Measurements from ENCODE around the gene TFEC. TPM values are rescaled to one million over a fixed set of nuclear protein-coding genes. Genes with fewer than 3 reads are reported as not detected.

The TFEC gene
- total and polyA plus RNA-seq, 4 donors = 1.4 to 6.6 (median 2.4) TPM

DNA sequence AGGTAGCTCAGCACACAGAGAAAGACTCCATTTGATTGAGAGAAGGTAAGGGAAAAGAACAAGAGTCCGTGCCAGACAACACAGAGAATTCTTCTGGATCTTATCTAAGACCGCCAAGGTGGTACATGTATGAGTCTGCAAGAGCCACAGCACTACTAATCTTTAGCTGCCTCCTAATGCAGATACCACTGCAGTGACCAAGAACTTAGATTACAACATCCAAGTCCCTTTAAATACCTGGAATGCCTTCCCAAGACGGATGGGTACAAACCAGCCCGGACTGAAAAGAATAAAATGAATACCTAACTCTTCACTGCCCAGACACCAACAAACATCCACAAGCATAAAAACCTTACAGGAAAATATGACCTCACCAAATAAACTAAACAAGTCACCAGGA, 33.3 kb downstream of the TFEC start:
- no peaks in the 10 kb centered on the region for H3K36me3 ChIP-seq (ENCODE audit: control insufficient read depth, insufficient read depth, low read length)
- H3K9me3 ChIP-seq (ENCODE audit: control insufficient read depth, insufficient read depth, low read length) = no peaks in the 10 kb centered on the region
- 96% methylated on average over 3 of the region's 4 CpGs for WGBS (ENCODE audit: insufficient coverage)
- no peaks in the 10 kb centered on the region for H3K4me1 ChIP-seq (ENCODE audit: control insufficient read depth, insufficient read depth, low read length)
- no peak for DNase-seq (ENCODE audit: low read depth in 4 of 6, low spot score in 6 of 6)
- H3K27me3 ChIP-seq (ENCODE audit: control insufficient read depth, insufficient read depth, low read length) = no peaks in the 10 kb centered on the region
- no peak overlapping the region for H3K4me3 ChIP-seq (ENCODE audit: low read depth, low read length)
- no peak overlapping the region for H3K27ac ChIP-seq (ENCODE audit: low read depth, low read length)

DNA sequence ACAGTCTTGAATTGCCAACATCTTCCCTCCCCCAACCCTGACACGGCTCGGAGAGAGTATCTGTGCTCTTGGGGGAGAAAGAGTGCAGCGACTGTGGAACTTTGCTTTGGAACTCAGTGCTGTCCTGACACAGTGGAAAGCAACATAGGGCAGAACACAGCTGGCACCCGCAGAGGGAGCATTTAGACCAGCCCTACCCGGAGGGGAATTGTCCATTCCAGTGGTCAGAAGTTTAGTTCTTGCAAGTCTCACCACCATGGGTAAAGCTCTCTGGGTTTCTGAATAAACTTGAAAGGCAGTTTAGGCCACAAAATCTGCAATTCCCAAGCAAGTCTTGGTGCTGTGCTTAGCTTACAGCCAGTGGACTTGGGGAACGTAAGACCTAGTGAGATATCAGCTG, 34.9 kb downstream of the TFEC start:
- Histone ChIP-seq H3K27ac (ENCODE audit: low read depth, low read length) (no peak overlapping the region), H3K4me3 (ENCODE audit: low read depth, low read length) (no peak overlapping the region), H3K9me3 (ENCODE audit: control insufficient read depth, insufficient read depth, low read length) (no peaks in the 10 kb centered on the region), H3K27me3 (ENCODE audit: control insufficient read depth, insufficient read depth, low read length) (no peaks in the 10 kb centered on the region), H3K4me1 (ENCODE audit: control insufficient read depth, insufficient read depth, low read length) (no peaks in the 10 kb centered on the region), H3K36me3 (ENCODE audit: control insufficient read depth, insufficient read depth, low read length) (no peaks in the 10 kb centered on the region)
- WGBS (ENCODE audit: insufficient coverage) = 90% methylated on average over 3 of the region's 6 CpGs
- DNase-seq (ENCODE audit: low read depth in 4 of 6, low spot score in 6 of 6) = no peak

DNA sequence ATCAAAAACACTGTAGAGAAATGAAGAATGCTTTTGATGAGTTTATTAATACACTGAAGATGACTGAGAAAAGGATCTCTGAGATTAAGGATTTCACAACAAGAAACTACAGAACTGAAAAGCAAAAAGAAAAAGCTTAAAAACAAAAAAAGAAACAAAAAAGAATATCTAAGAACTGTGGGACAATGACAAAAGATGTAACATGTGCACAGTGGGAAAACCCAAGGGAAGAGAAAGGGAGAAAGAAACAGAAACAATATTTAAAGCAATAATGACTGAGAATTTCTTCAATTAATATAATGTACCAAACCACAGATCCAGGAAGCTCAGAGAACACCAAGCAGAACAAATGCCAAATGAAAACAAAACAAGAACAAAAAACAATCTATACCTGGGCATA, 42.2 kb downstream of the TFEC start:
- H3K9me3 ChIP-seq (ENCODE audit: control insufficient read depth, insufficient read depth, low read length) = no peaks in the 10 kb centered on the region
- no peaks in the 10 kb centered on the region for H3K36me3 ChIP-seq (ENCODE audit: control insufficient read depth, insufficient read depth, low read length)
- no peak overlapping the region for H3K27ac ChIP-seq (ENCODE audit: low read depth, low read length)

DNA sequence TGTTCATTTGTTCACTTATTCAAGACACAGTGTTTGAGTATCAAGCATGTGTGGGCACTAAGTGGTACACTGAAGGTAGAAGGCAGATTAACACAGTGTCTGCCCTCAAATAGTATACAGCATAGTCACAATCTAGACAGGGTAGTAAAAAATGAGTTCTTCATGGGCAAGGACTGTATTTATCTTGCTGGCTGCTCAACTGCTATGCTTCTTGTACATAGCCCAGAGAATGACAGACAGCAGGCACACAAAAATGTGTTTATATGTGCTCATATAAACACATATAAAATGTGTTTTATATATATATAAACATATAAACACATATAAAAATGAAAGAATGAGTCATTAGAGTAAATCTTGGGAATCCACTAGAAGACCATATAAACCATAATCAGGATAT, 43.1 kb downstream of the TFEC start:
- Histone ChIP-seq H3K4me3 (ENCODE audit: low read depth, low read length) (no peak overlapping the region), H3K4me1 (ENCODE audit: control insufficient read depth, insufficient read depth, low read length) (no peaks in the 10 kb centered on the region), H3K27me3 (ENCODE audit: control insufficient read depth, insufficient read depth, low read length) (no peaks in the 10 kb centered on the region), H3K27ac (ENCODE audit: low read depth, low read length) (no peak overlapping the region), H3K9me3 (ENCODE audit: control insufficient read depth, insufficient read depth, low read length) (no peaks in the 10 kb centered on the region), H3K36me3 (ENCODE audit: control insufficient read depth, insufficient read depth, low read length) (no peaks in the 10 kb centered on the region)
- DNase-seq (ENCODE audit: low read depth in 4 of 6, low spot score in 6 of 6) = no peak

More for the DNA sequence above, 42.2 kb downstream of the TFEC start:
- Histone ChIP-seq H3K4me3 (ENCODE audit: low read depth, low read length) (no peak overlapping the region), H3K27me3 (ENCODE audit: control insufficient read depth, insufficient read depth, low read length) (no peaks in the 10 kb centered on the region), H3K4me1 (ENCODE audit: control insufficient read depth, insufficient read depth, low read length) (no peaks in the 10 kb centered on the region)
- no peak for DNase-seq (ENCODE audit: low read depth in 4 of 6, low spot score in 6 of 6)

DNA sequence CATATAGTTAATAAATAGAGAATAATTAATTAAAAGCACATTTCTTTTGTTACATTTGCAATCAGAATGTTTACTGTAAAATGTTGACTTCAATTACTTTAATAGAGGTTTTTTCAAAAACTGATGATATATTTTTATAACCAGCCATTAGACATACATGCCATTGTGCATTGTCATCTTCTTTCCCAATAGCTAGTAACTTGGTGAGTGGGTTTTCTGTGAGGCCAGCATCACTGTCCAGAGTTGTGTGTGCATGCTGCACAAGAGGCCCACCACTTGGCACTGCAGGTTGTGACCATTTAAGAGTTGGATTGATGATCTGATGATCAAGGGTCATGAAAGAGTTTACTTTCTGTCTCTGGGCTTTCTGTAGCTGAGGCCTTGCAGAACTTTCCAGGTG, 46.5 kb downstream of the TFEC start:
- Histone ChIP-seq H3K9me3 (ENCODE audit: control insufficient read depth, insufficient read depth, low read length) (no peaks in the 10 kb centered on the region), H3K36me3 (ENCODE audit: control insufficient read depth, insufficient read depth, low read length) (no peaks in the 10 kb centered on the region), H3K4me1 (ENCODE audit: control insufficient read depth, insufficient read depth, low read length) (no peaks in the 10 kb centered on the region), H3K27ac (ENCODE audit: low read depth, low read length) (no peak overlapping the region), H3K4me3 (ENCODE audit: low read depth, low read length) (no peak overlapping the region), H3K27me3 (ENCODE audit: control insufficient read depth, insufficient read depth, low read length) (no peaks in the 10 kb centered on the region)
- no peak for DNase-seq (ENCODE audit: low read depth in 4 of 6, low spot score in 6 of 6)

DNA sequence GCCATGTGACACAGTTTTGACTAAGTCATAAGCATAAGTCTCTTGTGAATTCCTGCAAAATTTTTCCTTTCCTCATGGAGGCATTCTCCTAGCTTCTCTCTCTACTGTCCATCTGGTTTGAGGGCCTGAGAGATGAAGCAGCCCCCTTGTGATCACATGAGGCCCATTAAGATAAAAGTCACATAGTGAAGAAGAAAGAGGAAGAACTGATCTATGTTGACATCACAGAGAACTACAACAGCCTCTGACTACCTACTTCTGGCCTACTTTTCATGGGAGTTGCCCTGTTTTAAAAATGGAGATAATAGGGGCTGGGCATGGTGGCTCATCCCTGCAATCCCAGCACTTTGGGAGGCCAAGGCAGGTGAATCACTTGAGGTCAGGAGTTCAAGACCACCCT, 50.4 kb downstream of the TFEC start:
- Histone ChIP-seq H3K4me1 (ENCODE audit: control insufficient read depth, insufficient read depth, low read length) (no peaks in the 10 kb centered on the region), H3K36me3 (ENCODE audit: control insufficient read depth, insufficient read depth, low read length) (no peaks in the 10 kb centered on the region), H3K9me3 (ENCODE audit: control insufficient read depth, insufficient read depth, low read length) (no peaks in the 10 kb centered on the region), H3K27ac (ENCODE audit: low read depth, low read length) (no peak overlapping the region), H3K27me3 (ENCODE audit: control insufficient read depth, insufficient read depth, low read length) (no peaks in the 10 kb centered on the region), H3K4me3 (ENCODE audit: low read depth, low read length) (no peak overlapping the region)
- no peak for DNase-seq (ENCODE audit: low read depth in 4 of 6, low spot score in 6 of 6)

DNA sequence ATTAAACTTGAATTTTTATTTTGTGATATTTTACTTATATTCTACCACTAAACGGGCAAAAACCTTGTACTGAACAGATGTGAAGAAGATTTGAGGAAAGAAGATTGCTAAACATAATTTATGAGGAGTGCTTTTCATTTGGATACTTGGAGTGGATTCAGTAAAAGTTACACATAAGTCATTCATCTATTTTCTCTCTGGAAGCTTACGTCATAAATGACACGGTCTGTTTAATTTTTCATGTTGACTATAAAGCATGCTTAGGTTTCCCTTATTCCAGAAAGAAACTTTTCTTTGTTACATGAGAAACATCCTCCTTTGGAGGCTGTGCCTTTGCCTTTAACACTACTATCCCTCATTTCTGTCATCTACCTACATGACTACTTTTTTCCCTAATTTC, 53.9 kb downstream of the TFEC start:
- Histone ChIP-seq H3K27me3 (ENCODE audit: control insufficient read depth, insufficient read depth, low read length) (no peaks in the 10 kb centered on the region), H3K27ac (ENCODE audit: low read depth, low read length) (no peak overlapping the region), H3K4me1 (ENCODE audit: control insufficient read depth, insufficient read depth, low read length) (no peaks in the 10 kb centered on the region), H3K4me3 (ENCODE audit: low read depth, low read length) (no peak overlapping the region), H3K9me3 (ENCODE audit: control insufficient read depth, insufficient read depth, low read length) (no peaks in the 10 kb centered on the region), H3K36me3 (ENCODE audit: control insufficient read depth, insufficient read depth, low read length) (no peaks in the 10 kb centered on the region)
- no peak for DNase-seq (ENCODE audit: low read depth in 4 of 6, low spot score in 6 of 6)
- no CpG with 5 or more reads among the region's 3 CpGs for WGBS (ENCODE audit: insufficient coverage)

DNA sequence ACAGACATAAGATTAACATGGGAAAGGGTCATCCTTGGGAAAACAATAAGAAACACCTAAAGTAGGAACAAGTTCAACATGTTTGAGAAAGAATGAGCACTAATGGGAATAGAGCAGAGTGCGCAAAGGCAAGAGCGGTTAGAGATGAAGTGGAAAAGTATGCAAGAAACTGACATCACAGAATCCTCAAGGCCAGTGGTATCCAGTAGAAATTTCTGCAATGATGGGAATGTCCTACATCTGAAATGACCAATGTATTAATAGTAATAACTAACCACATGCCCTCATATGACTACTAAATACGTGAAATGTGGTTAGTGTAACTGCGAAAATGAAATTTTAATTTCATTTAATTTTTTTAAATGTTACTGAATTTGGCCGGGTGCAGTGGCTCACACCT, 54.8 kb downstream of the TFEC start:
- H3K4me1 ChIP-seq (ENCODE audit: control insufficient read depth, insufficient read depth, low read length) = no peaks in the 10 kb centered on the region
- no peaks in the 10 kb centered on the region for H3K9me3 ChIP-seq (ENCODE audit: control insufficient read depth, insufficient read depth, low read length)
- no peaks in the 10 kb centered on the region for H3K36me3 ChIP-seq (ENCODE audit: control insufficient read depth, insufficient read depth, low read length)
- no peak overlapping the region for H3K27ac ChIP-seq (ENCODE audit: low read depth, low read length)
- no peak overlapping the region for H3K4me3 ChIP-seq (ENCODE audit: low read depth, low read length)
- no peaks in the 10 kb centered on the region for H3K27me3 ChIP-seq (ENCODE audit: control insufficient read depth, insufficient read depth, low read length)
- no peak for DNase-seq (ENCODE audit: low read depth in 4 of 6, low spot score in 6 of 6)
- 80% methylated on average over 2 of the region's 5 CpGs for WGBS (ENCODE audit: insufficient coverage)

DNA sequence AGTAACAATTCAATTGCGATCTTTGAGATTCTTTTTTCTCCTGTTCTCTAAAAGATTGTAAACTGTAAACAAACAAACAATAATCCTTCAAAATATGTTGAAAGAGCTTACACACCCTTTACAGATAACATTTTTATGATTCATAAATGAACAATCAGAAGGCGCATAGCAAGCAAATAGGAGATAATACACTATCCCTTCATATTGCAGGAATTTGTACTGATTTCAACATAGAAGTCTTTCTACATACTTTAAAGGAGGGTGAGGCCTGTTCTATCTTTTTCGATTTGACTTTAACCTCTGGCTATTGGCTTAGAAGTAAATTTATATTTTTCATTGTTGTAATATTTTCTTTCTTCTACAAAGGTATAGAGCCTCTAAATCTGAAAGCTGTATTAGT, 57.2 kb downstream of the TFEC start:
- Histone ChIP-seq H3K4me3 (ENCODE audit: low read depth, low read length) (no peak overlapping the region), H3K4me1 (ENCODE audit: control insufficient read depth, insufficient read depth, low read length) (no peaks in the 10 kb centered on the region), H3K27ac (ENCODE audit: low read depth, low read length) (no peak overlapping the region), H3K27me3 (ENCODE audit: control insufficient read depth, insufficient read depth, low read length) (no peaks in the 10 kb centered on the region), H3K9me3 (ENCODE audit: control insufficient read depth, insufficient read depth, low read length) (no peaks in the 10 kb centered on the region), H3K36me3 (ENCODE audit: control insufficient read depth, insufficient read depth, low read length) (no peaks in the 10 kb centered on the region)
- WGBS (ENCODE audit: insufficient coverage) = no CpG with 5 or more reads among the region's 3 CpGs
- DNase-seq (ENCODE audit: low read depth in 4 of 6, low spot score in 6 of 6) = no peak

DNA sequence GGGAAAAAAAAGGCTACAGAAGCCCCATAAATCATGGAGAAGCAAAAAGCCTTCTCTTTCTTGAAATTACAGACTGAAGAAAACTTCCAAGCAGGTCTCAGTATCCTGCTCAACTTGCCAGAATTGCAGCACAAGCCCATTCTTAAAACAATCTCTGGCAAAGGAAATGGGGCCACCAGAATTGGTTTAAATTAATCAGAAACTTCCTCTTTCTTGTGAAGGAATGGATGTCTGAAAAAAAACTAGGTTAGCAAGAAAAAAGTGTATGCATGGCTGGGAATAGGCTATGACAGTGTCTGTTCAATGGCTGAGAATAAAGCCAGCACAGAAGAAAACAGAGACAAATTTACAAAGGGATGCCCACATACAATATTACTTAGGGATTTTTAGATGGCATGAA, 59.1 kb downstream of the TFEC start:
- H3K27me3 ChIP-seq (ENCODE audit: control insufficient read depth, insufficient read depth, low read length) = no peaks in the 10 kb centered on the region

DNA sequence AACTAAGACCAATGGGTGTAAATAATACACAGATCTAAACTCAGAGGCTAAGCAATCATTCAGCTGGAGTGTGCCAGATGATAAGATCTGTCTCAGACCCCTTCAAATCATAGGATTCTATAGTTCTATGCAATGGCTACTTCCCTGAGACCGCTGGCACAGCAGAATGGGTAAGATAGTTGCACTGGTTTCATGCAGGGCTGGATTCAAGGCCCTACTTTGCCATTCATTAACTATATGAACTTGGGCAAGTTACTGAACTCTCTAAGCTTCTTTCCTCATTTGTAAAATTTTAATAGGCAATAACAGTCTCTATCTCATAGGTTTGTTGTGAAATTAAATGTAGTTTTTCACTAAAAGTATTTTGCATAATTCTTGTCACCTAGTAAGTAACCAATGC, 62.0 kb downstream of the TFEC start:
- no peaks in the 10 kb centered on the region for H3K27me3 ChIP-seq (ENCODE audit: control insufficient read depth, insufficient read depth, low read length)
- no peaks in the 10 kb centered on the region for H3K4me1 ChIP-seq (ENCODE audit: control insufficient read depth, insufficient read depth, low read length)
- H3K9me3 ChIP-seq (ENCODE audit: control insufficient read depth, insufficient read depth, low read length) = no peaks in the 10 kb centered on the region
- no CpG with 5 or more reads among the region's 1 CpG for WGBS (ENCODE audit: insufficient coverage)
- no peak overlapping the region for H3K27ac ChIP-seq (ENCODE audit: low read depth, low read length)
- DNase-seq (ENCODE audit: low read depth in 4 of 6, low spot score in 6 of 6) = no peak
- H3K36me3 ChIP-seq (ENCODE audit: control insufficient read depth, insufficient read depth, low read length) = no peaks in the 10 kb centered on the region
- H3K4me3 ChIP-seq (ENCODE audit: low read depth, low read length) = no peak overlapping the region

More for the DNA sequence above, 59.1 kb downstream of the TFEC start:
- Histone ChIP-seq H3K36me3 (ENCODE audit: control insufficient read depth, insufficient read depth, low read length) (no peaks in the 10 kb centered on the region), H3K9me3 (ENCODE audit: control insufficient read depth, insufficient read depth, low read length) (no peaks in the 10 kb centered on the region), H3K27ac (ENCODE audit: low read depth, low read length) (no peak overlapping the region), H3K4me1 (ENCODE audit: control insufficient read depth, insufficient read depth, low read length) (no peaks in the 10 kb centered on the region), H3K4me3 (ENCODE audit: low read depth, low read length) (no peak overlapping the region)
- peak in 1 of 6 donors; percentile 1 for DNase-seq (ENCODE audit: low read depth in 4 of 6, low spot score in 6 of 6)

Measured in spinal cord (tissue), 10 donors.